Loucy (cell line): ENCODE measurements around the gene LPAR3.

Experiments used
- EZH2phosphoT487 ChIP-seq: fragments of 200-600 bp; IDR thresholded peaks from 2 replicates; pipeline ENCODE4 v1.6.1; 2018; ENCODE audit warnings: antibody characterized with exemption, mild to moderate bottlenecking, moderate library complexity, borderline replicate concordance
- TF ChIP-seq, protein P1 (sequence below): fragments of 200-600 bp; sonication (generic); conservative IDR thresholded peaks from 2 replicates; pipeline ENCODE4 v1.5.1; 2014; ENCODE audit warnings: mild to moderate bottlenecking, antibody characterized with exemption, low read length

- TF ChIP-seq, protein P1, sequence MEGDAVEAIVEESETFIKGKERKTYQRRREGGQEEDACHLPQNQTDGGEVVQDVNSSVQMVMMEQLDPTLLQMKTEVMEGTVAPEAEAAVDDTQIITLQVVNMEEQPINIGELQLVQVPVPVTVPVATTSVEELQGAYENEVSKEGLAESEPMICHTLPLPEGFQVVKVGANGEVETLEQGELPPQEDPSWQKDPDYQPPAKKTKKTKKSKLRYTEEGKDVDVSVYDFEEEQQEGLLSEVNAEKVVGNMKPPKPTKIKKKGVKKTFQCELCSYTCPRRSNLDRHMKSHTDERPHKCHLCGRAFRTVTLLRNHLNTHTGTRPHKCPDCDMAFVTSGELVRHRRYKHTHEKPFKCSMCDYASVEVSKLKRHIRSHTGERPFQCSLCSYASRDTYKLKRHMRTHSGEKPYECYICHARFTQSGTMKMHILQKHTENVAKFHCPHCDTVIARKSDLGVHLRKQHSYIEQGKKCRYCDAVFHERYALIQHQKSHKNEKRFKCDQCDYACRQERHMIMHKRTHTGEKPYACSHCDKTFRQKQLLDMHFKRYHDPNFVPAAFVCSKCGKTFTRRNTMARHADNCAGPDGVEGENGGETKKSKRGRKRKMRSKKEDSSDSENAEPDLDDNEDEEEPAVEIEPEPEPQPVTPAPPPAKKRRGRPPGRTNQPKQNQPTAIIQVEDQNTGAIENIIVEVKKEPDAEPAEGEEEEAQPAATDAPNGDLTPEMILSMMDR, result no peak
- no peak for TF ChIP-seq EZH2phosphoT487
Measured at GRCh38 chr1:84835169-84835568, 57.8 kb downstream of the LPAR3 start.
